Endodermal cell (in vitro differentiated cells): Measurements from ENCODE around the gene TAMALIN. TPM values are rescaled to one million over a fixed set of nuclear protein-coding genes. Genes with fewer than 3 reads are reported as not detected.

Experiments used
- DNase-seq: peaks from one replicate; pipeline ENCODE4 v3.0.0-alpha.2; 2017
- H3K27ac ChIP-seq: 2 replicates; pipeline ENCODE4 v1.5.1; 2013; ENCODE audit warnings: mild to moderate bottlenecking, low read depth, low read length, moderate library complexity
- H3K27me3 ChIP-seq: 2 replicates; pipeline ENCODE4 v1.6.1; 2013; ENCODE audit warnings: mild to moderate bottlenecking, low read length, moderate library complexity; ENCODE audit not compliant: insufficient read depth, control insufficient read depth, poor library complexity, severe bottlenecking
- H3K36me3 ChIP-seq: 2 replicates; pipeline ENCODE4 v1.7.0; 2013; ENCODE audit warnings: mild to moderate bottlenecking, low read length, moderate library complexity; ENCODE audit not compliant: control insufficient read depth, insufficient read depth
- H3K4me1 ChIP-seq: one replicate; pipeline ENCODE4 v1.7.0; 2013; ENCODE audit warnings: low read length; ENCODE audit not compliant: control insufficient read depth, insufficient read depth
- H3K4me3 ChIP-seq: 2 replicates; pipeline ENCODE4 v1.5.1; 2013; ENCODE audit warnings: mild to moderate bottlenecking, low read length, moderate library complexity
- H3K9ac ChIP-seq: 2 replicates; pipeline ENCODE4 v1.6.1; 2013; ENCODE audit warnings: mild to moderate bottlenecking, low read length, moderate library complexity; ENCODE audit not compliant: poor library complexity, severe bottlenecking; ENCODE audit errors: extremely low read depth
- H3K9me3 ChIP-seq: 2 replicates; pipeline ENCODE4 v1.6.1; 2013; ENCODE audit warnings: mild to moderate bottlenecking, low read length, moderate library complexity; ENCODE audit not compliant: control insufficient read depth
- H3K27ac Mint-ChIP-seq: 2 replicates; pipeline ENCODE4 v1.8.0; 2020; ENCODE audit warnings: mixed read lengths
- H3K27me3 Mint-ChIP-seq: 2 replicates; pipeline ENCODE4 v1.8.0; 2021; ENCODE audit warnings: mild to moderate bottlenecking, mixed read lengths; ENCODE audit not compliant: insufficient read depth
- H3K36me3 Mint-ChIP-seq: 2 replicates; pipeline ENCODE4 v1.8.0; 2020; ENCODE audit warnings: low read depth, mixed read lengths
- H3K4me1 Mint-ChIP-seq: 2 replicates; pipeline ENCODE4 v1.8.0; 2020; ENCODE audit warnings: mixed read lengths
- H3K4me3 Mint-ChIP-seq: 2 replicates; pipeline ENCODE4 v1.8.0; 2020; ENCODE audit warnings: mild to moderate bottlenecking, moderate library complexity, mixed read lengths
- H3K9me3 Mint-ChIP-seq: 2 replicates; pipeline ENCODE4 v1.8.0; 2020; ENCODE audit warnings: mild to moderate bottlenecking, mixed read lengths
- WGBS, 2 experiments: methylation state at CpG; one replicate each; pipeline versions ENCODE4 v1.1.5 to v1.1.7; 2013; ENCODE audit warnings: missing lambda C conversion rate in 2 of 2, mixed read lengths in 1 of 2; ENCODE audit not compliant: insufficient coverage in 1 of 2, insufficient read length in 1 of 2; 5-methylcytosine and 5-hydroxymethylcytosine counted together
- total RNA-seq, 2 donors: library from RNA; stranded (reverse); fragmentation: NEBNext Ultra II Directional in 1 of 2; extraction: Animal tissue kit (Norgen Biotek cat#: 25700) in 1 of 2; gene quantifications; 2 replicates in 1 of 2; 3 replicates in 1 of 2; pipeline ENCODE4 v1.2.1, GENCODE V29; 2021
- TF ChIP-seq, protein P1 (sequence below): fragments of 200-600 bp; sonication (generic); conservative IDR thresholded peaks from 2 replicates; pipeline ENCODE4 v1.5.0; 2021; ENCODE audit warnings: antibody characterized with exemption, mild to moderate bottlenecking

TAMALIN gene
- total RNA-seq, 2 donors from 2014 or later, result 4.4 to 9.1 TPM

DNA sequence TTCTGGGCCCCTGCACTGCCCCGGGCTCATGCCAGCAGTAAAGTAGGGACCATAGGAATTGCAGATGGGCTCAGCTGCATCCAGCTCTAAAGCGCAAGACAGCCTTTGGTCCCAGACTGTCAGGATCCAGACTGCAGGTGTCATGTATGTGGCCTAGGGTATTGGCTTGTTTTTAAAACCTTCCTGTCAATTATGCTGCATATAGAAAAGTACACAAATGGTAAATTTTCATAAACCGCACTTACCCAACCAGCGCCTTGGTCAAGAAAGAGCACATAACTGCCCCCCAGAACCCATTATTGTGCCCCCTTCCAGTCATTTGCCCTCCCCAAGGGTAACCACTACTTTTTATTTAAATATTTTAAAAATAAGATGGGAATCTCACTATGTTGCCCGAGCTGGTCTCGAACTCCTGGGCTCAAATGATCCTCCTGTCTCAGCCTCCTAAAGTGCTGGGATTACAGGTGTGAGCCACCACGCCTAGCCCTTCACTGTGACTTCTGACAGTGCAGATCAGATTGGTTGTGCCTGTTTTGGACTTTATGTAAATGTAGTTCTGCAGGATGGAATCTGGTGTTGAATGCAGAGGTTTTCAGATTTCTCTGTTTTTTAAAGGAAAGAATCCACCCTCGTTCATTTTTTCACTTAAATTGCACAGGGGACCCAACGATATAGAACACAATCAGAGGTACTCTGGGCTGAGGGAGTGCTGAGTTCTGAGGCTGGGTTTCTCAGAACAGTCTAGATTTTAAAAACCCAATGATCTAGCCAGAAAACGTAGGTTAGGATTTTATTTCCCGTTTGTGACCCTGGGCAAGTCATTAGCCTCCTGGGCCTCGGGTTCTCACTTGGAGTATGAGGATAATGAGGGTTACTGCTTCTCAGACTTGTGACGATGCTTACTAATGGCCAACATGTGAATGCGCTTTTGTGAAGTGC lies 51.2 kb downstream of the TAMALIN start:
- no peaks in the 10 kb centered on the region for H3K4me1 ChIP-seq
- no peaks in the 10 kb centered on the region for H3K27me3 ChIP-seq
- Mint-ChIP-seq H3K27me3 (no peaks in the 10 kb centered on the region), H3K4me1 (no peaks in the 10 kb centered on the region), H3K4me3 (no peak overlapping the region), H3K27ac (no peak overlapping the region), H3K36me3 (peaks cover 18% of the 10 kb centered on the region), H3K9me3 (no peaks in the 10 kb centered on the region)
- no peak for DNase-seq
- H3K9me3 ChIP-seq, result no peaks in the 10 kb centered on the region
- TF ChIP-seq, protein P1, sequence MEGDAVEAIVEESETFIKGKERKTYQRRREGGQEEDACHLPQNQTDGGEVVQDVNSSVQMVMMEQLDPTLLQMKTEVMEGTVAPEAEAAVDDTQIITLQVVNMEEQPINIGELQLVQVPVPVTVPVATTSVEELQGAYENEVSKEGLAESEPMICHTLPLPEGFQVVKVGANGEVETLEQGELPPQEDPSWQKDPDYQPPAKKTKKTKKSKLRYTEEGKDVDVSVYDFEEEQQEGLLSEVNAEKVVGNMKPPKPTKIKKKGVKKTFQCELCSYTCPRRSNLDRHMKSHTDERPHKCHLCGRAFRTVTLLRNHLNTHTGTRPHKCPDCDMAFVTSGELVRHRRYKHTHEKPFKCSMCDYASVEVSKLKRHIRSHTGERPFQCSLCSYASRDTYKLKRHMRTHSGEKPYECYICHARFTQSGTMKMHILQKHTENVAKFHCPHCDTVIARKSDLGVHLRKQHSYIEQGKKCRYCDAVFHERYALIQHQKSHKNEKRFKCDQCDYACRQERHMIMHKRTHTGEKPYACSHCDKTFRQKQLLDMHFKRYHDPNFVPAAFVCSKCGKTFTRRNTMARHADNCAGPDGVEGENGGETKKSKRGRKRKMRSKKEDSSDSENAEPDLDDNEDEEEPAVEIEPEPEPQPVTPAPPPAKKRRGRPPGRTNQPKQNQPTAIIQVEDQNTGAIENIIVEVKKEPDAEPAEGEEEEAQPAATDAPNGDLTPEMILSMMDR, result no peak
- 89 to 92% methylated on average over 9 to 14 of the region's 14 CpGs for WGBS, 2 experiments
- H3K36me3 ChIP-seq, result peaks cover 21% of the 10 kb centered on the region
- H3K9ac ChIP-seq, result no peak overlapping the region
- no peak overlapping the region for H3K27ac ChIP-seq
- no peak overlapping the region for H3K4me3 ChIP-seq

DNA sequence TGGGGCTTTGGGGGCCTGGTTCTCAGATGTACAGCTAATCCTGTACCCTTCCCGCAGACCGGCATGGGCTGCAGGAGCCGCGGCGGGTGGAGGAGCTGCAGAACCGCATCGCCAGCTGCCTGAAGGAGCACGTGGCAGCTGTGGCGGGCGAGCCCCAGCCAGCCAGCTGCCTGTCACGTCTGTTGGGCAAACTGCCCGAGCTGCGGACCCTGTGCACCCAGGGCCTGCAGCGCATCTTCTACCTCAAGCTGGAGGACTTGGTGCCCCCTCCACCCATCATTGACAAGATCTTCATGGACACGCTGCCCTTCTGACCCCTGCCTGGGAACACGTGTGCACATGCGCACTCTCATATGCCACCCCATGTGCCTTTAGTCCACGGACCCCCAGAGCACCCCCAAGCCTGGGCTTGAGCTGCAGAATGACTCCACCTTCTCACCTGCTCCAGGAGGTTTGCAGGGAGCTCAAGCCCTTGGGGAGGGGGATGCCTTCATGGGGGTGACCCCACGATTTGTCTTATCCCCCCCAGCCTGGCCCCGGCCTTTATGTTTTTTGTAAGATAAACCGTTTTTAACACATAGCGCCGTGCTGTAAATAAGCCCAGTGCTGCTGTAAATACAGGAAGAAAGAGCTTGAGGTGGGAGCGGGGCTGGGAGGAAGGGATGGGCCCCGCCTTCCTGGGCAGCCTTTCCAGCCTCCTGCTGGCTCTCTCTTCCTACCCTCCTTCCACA lies 52.0 kb downstream of the TAMALIN start:
- Histone ChIP-seq H3K27ac (no peak overlapping the region), H3K9ac (no peak overlapping the region), H3K9me3 (no peaks in the 10 kb centered on the region), H3K4me1 (no peaks in the 10 kb centered on the region), H3K27me3 (no peaks in the 10 kb centered on the region), H3K36me3 (peaks cover 21% of the 10 kb centered on the region), H3K4me3 (no peak overlapping the region)
- peaks cover 2% of the 10 kb centered on the region for H3K27me3 Mint-ChIP-seq
- no peak overlapping the region for H3K4me3 Mint-ChIP-seq
- TF ChIP-seq, protein P1, result no peak
- no peaks in the 10 kb centered on the region for H3K9me3 Mint-ChIP-seq
- 89 to 95% methylated on average over 9 to 24 of the region's 25 CpGs for WGBS, 2 experiments
- DNase-seq, result no peak
- H3K4me1 Mint-ChIP-seq, result peaks cover 3% of the 10 kb centered on the region
- no peak overlapping the region for H3K27ac Mint-ChIP-seq
- H3K36me3 Mint-ChIP-seq, result peaks cover 18% of the 10 kb centered on the region

DNA sequence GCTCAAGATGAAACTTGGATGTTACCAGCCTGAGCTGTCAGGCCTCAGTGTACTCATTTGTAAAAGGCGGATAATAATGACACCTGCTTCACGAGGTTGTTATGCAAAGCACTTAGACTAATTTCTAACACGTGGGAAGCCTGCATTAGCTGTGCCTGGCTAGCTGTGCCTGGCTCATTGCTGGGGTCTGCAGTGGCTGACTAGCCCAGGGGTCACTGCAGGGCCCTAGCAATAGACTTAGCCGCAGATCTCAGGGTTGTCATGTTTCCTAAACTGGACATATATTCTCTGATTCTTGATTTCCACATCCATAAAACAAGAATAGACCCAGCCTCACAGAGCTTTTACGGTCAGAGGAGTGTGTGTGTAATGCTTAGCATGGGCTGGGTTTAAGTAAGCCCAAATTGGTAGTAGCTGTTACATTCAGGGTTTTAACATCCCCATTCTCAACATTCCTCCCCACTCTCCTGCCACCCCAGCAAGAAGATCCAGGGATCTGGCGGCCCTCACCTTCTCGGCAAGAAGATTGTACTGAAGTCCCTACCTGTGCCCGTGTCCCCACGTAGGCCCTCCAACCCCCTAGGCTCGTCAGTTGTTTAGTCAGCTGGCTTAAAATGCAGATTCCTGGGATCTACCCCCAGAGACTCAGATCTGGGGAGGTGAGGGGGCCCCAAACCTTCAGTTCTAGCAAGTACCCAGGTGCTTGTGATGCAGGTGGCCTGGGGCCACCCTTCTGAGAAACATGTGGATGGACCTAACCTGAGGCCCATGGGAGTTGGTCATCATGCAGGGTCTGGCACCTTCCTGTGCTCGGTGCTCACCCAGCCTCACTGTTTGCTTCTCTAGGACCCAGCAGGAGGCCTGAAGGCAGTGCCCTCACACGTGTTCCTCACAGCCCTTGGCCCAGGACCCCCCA lies 53.1 kb downstream of the TAMALIN start:
- no peaks in the 10 kb centered on the region for H3K27me3 ChIP-seq
- WGBS, 2 experiments, result 89% methylated on average over 9 to 11 of the region's 12 CpGs
- Mint-ChIP-seq H3K27me3 (peaks cover 6% of the 10 kb centered on the region), H3K4me1 (peaks cover 4% of the 10 kb centered on the region), H3K9me3 (no peaks in the 10 kb centered on the region), H3K4me3 (no peak overlapping the region), H3K36me3 (peaks cover 18% of the 10 kb centered on the region), H3K27ac (no peak overlapping the region)
- DNase-seq, result no peak
- H3K36me3 ChIP-seq, result peaks cover 20% of the 10 kb centered on the region
- H3K4me1 ChIP-seq, result no peaks in the 10 kb centered on the region
- no peak overlapping the region for H3K4me3 ChIP-seq
- no peaks in the 10 kb centered on the region for H3K9me3 ChIP-seq
- no peak overlapping the region for H3K9ac ChIP-seq
- TF ChIP-seq, protein P1, result no peak
- H3K27ac ChIP-seq, result no peak overlapping the region
